SK-N-SH treated with all-trans-retinoic acid at 6 μM for 48 hours (cell line): Measurements from ENCODE around the gene PACS1.

Source experiments
- CREB5 ChIP-seq: fragments of 250-450 bp; sonication (Bioruptor Pico); IDR thresholded peaks from 2 replicates; pipeline ENCODE4 v1.5.1; 2020; ENCODE audit warnings: low read depth, mild to moderate bottlenecking, moderate library complexity
- CSRNP3 ChIP-seq: fragments of 250-450 bp; sonication (Bioruptor Pico); IDR thresholded peaks from 2 replicates; pipeline ENCODE4 v1.5.1; 2021; ENCODE audit warnings: mild to moderate bottlenecking, moderate library complexity
- ISL1 ChIP-seq: fragments of 250-450 bp; sonication (Bioruptor Pico); IDR thresholded peaks from 2 replicates; pipeline ENCODE4 v2.1.2; 2022; ENCODE audit warnings: mild to moderate bottlenecking, moderate library complexity
- OSR1 ChIP-seq: fragments of 250-450 bp; sonication (Bioruptor Pico); IDR thresholded peaks from 2 replicates; pipeline ENCODE4 v1.8.0; 2022; ENCODE audit warnings: moderate library complexity, mild to moderate bottlenecking, inconsistent platforms
- PATZ1 ChIP-seq: fragments of 250-450 bp; sonication (Bioruptor Pico); IDR thresholded peaks from 2 replicates; pipeline ENCODE4 v1.8.0; 2020; ENCODE audit warnings: mild to moderate bottlenecking, moderate library complexity, borderline replicate concordance
- RARB ChIP-seq: fragments of 250-450 bp; sonication (Bioruptor Pico); IDR thresholded peaks from 2 replicates; pipeline ENCODE4 v1.8.0; 2021; ENCODE audit warnings: mild to moderate bottlenecking, moderate library complexity
- TCF4 ChIP-seq: fragments of 250-450 bp; sonication (Bioruptor Pico); IDR thresholded peaks from 2 replicates; pipeline ENCODE4 v1.8.0; 2021; ENCODE audit warnings: mild to moderate bottlenecking, moderate library complexity, borderline replicate concordance
- ZC3H10 ChIP-seq: fragments of 250-450 bp; sonication (Bioruptor Pico); IDR thresholded peaks from 2 replicates; pipeline ENCODE4 v1.5.1; 2021; ENCODE audit warnings: mild to moderate bottlenecking, moderate library complexity
- ZFP3 ChIP-seq: fragments of 250-450 bp; sonication (Bioruptor Pico); IDR thresholded peaks from 2 replicates; pipeline ENCODE4 v1.5.0; 2020; ENCODE audit warnings: mild to moderate bottlenecking, moderate library complexity
- ZFP30 ChIP-seq: fragments of 450-650 bp; formaldehyde crosslinking; IDR thresholded peaks from 2 replicates; pipeline ENCODE4 v1.5.0; 2022; ENCODE audit warnings: mild to moderate bottlenecking, moderate library complexity
- ZNF565 ChIP-seq: fragments of 450-650 bp; formaldehyde crosslinking; conservative IDR thresholded peaks from 2 replicates; pipeline ENCODE4 v1.5.0; 2020; ENCODE audit warnings: low read depth, mild to moderate bottlenecking, moderate library complexity

GRCh38 chr11:66067640-66068039, 2.4 kb upstream of the PACS1 start:
- TF ChIP-seq CREB5, result no peak
- no peak for TF ChIP-seq OSR1
- TF ChIP-seq ZFP30 (CRISPR knock-in tag), result no peak
- TF ChIP-seq ZC3H10, result no peak
- no peak for TF ChIP-seq ISL1 (CRISPR knock-in tag)
- TF ChIP-seq PATZ1 (CRISPR knock-in tag), result no peak
- no peak for TF ChIP-seq TCF4 (CRISPR knock-in tag)
- no peak for TF ChIP-seq ZNF565 (CRISPR knock-in tag)
- no peak for TF ChIP-seq ZFP3 (CRISPR knock-in tag)
- TF ChIP-seq CSRNP3 (CRISPR knock-in tag), result no peak
- TF ChIP-seq RARB, result no peak
